Fibroblast of lung (primary cell): Measurements from ENCODE around the gene TGIF2. TPM values are rescaled to one million over a fixed set of nuclear protein-coding genes. Genes with fewer than 3 reads are reported as not detected.

Source experiments
- DNase-seq, 2 donors: peaks; one replicate each; pipeline versions ENCODE4 v3.0.0 to v3.0.0-alpha.2; 2010; ENCODE audit warnings: low read depth in 2 of 2
- H2AFZ ChIP-seq: 2 replicates; pipeline ENCODE4 v1.5.1; 2012; ENCODE audit warnings: low read length, control low read depth, inconsistent platforms
- H3K27ac ChIP-seq: 2 replicates; pipeline ENCODE4 v1.5.1; 2011; ENCODE audit warnings: low read length, control low read depth; ENCODE audit not compliant: insufficient read depth
- H3K27me3 ChIP-seq: 2 replicates; pipeline ENCODE4 v1.5.1; 2011; ENCODE audit warnings: mild to moderate bottlenecking, low read length; ENCODE audit not compliant: control insufficient read depth, insufficient read depth
- H3K36me3 ChIP-seq: 2 replicates; pipeline ENCODE4 v1.5.1; 2011; ENCODE audit warnings: low read length; ENCODE audit not compliant: control insufficient read depth, insufficient read depth
- H3K4me1 ChIP-seq: 2 replicates; pipeline ENCODE4 v1.5.1; 2011; ENCODE audit warnings: low read length; ENCODE audit not compliant: control insufficient read depth, insufficient read depth; ENCODE audit errors: extremely low read depth
- H3K4me2 ChIP-seq: 2 replicates; pipeline ENCODE4 v1.5.1; 2011; ENCODE audit warnings: low read length, control low read depth; ENCODE audit not compliant: insufficient read depth; ENCODE audit errors: extremely low read depth
- H3K4me3 ChIP-seq, 4 experiments: fragments of 200-600 bp in 1 of 4; sonication (generic) in 1 of 4; replicated peaks in 1 of 4; 2 replicates each; pipeline ENCODE4 v1.5.1; 2011 to 2016; ENCODE audit warnings: low read length in 4 of 4, low read depth in 3 of 4, mild to moderate bottlenecking in 3 of 4, control low read depth in 2 of 4, inconsistent platforms in 1 of 4, mixed read lengths in 1 of 4; ENCODE audit not compliant: insufficient read depth in 1 of 4; ENCODE audit errors: control extremely low read depth in 1 of 4
- H3K79me2 ChIP-seq: 2 replicates; pipeline ENCODE4 v1.5.1; 2012; ENCODE audit warnings: mild to moderate bottlenecking, low read length, inconsistent platforms; ENCODE audit not compliant: control insufficient read depth, insufficient read depth
- H3K9ac ChIP-seq: 2 replicates; pipeline ENCODE4 v1.5.1; 2011; ENCODE audit warnings: mild to moderate bottlenecking, low read length, control low read depth; ENCODE audit not compliant: insufficient read depth
- H3K9me3 ChIP-seq: 2 replicates; pipeline ENCODE4 v1.5.1; 2012; ENCODE audit warnings: low read depth, low read length; ENCODE audit not compliant: control insufficient read depth, insufficient read depth
- H4K20me1 ChIP-seq: 2 replicates; pipeline ENCODE4 v1.5.1; 2011; ENCODE audit warnings: low read length; ENCODE audit not compliant: control insufficient read depth, insufficient read depth; ENCODE audit errors: extremely low read depth
- EZH2 ChIP-seq: IDR thresholded peaks from 2 replicates; pipeline ENCODE4 v1.5.1; 2012; ENCODE audit warnings: low read length, control low read depth, mild to moderate bottlenecking; ENCODE audit errors: missing control alignments
- polyA plus RNA-seq, 2 donors: library from polyadenylated mRNA; depleted of rRNA in 1 of 2; stranded (reverse) in 1 of 2; unstranded in 1 of 2; fragments of >200 nt; gene quantifications; 2 replicates each; pipeline ENCODE4 v1.2.1, GENCODE V29; 2011 to 2012; ENCODE audit warnings: missing spikeins in 1 of 2
- total RNA-seq: library from RNA; depleted of rRNA; stranded (reverse); fragments of >200 nt; gene quantifications from 2 replicates; pipeline ENCODE4 v1.2.1, GENCODE V29; 2014
- TF ChIP-seq, protein P1 (sequence below), 2 donors: IDR thresholded peaks in 1 of 2; conservative IDR thresholded peaks in 1 of 2; 1 replicate in 1 of 2; 2 replicates in 1 of 2; pipeline ENCODE4 v1.5.1; 2011 to 2012; ENCODE audit warnings: low read length in 2 of 2, control low read depth in 1 of 2, inconsistent platforms in 1 of 2, low read depth in 1 of 2, mild to moderate bottlenecking in 1 of 2

The TGIF2 gene
- total and polyA plus RNA-seq, 2 donors (not counting 1 experiment from before 2014, with no cell fraction given), result 3.8 to 9.9 TPM

DNA sequence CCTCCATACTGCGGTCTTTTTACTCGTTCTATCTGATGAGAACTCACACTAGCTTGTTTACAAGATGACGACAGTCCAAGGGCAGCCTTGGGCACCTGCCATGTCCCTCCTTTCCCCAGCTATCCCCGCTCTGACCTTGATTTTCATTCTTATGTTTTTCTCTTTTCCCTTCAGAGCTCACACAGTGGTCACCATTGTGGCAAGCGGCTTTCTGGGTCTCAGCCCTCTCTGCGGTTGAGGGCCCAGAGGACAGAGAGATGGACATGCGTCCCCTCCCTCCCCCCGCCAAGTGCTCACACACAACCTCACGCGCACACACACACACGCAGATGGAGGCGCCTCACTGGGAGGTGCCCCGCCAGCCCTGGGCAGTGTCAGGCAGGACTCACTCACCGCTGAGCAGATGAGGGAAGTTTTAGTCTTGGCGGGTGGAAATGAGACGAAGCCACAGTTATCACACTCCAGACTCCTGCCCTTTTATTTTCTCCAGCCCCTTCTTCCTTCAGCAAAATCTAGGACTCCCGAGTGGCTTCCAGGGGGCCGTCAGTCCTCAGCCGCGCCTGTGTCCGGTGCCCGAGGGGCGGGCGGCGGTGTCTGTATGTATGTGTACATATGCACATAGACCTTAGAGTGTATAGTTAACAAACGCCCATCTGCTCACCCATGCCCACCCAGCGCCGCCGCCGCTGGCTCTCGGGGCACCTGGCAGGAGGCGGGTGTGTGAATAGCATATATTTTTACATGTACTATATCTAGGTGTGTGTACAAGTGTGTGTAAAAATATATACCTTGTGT lies 45.9 kb upstream of the TGIF2 start:
- peaks cover 1% of the 10 kb centered on the region for H3K79me2 ChIP-seq
- TF ChIP-seq EZH2, result no peak
- TF ChIP-seq, protein P1, sequence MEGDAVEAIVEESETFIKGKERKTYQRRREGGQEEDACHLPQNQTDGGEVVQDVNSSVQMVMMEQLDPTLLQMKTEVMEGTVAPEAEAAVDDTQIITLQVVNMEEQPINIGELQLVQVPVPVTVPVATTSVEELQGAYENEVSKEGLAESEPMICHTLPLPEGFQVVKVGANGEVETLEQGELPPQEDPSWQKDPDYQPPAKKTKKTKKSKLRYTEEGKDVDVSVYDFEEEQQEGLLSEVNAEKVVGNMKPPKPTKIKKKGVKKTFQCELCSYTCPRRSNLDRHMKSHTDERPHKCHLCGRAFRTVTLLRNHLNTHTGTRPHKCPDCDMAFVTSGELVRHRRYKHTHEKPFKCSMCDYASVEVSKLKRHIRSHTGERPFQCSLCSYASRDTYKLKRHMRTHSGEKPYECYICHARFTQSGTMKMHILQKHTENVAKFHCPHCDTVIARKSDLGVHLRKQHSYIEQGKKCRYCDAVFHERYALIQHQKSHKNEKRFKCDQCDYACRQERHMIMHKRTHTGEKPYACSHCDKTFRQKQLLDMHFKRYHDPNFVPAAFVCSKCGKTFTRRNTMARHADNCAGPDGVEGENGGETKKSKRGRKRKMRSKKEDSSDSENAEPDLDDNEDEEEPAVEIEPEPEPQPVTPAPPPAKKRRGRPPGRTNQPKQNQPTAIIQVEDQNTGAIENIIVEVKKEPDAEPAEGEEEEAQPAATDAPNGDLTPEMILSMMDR (conservative IDR thresholded peaks at IDR 0.05 in 1 of 2, IDR thresholded peaks at IDR 0.05 in 1 of 2; ENCODE audit: low read depth in 1 of 2, low read length in 2 of 2), result no peak
- no peaks in the 10 kb centered on the region for H4K20me1 ChIP-seq
- no peak overlapping the region for H3K27ac ChIP-seq
- no peaks in the 10 kb centered on the region for H3K4me1 ChIP-seq
- no peaks in the 10 kb centered on the region for H3K27me3 ChIP-seq
- H3K4me3 ChIP-seq, result no peak overlapping the region
- H2AFZ ChIP-seq, result no peak overlapping the region
- no peak overlapping the region for H3K9ac ChIP-seq
- DNase-seq, result peak in 1 of 2 donors; percentile 42
- H3K4me2 ChIP-seq, result no peak overlapping the region
- no peaks in the 10 kb centered on the region for H3K9me3 ChIP-seq
- H3K36me3 ChIP-seq, result peaks cover 30% of the 10 kb centered on the region

DNA sequence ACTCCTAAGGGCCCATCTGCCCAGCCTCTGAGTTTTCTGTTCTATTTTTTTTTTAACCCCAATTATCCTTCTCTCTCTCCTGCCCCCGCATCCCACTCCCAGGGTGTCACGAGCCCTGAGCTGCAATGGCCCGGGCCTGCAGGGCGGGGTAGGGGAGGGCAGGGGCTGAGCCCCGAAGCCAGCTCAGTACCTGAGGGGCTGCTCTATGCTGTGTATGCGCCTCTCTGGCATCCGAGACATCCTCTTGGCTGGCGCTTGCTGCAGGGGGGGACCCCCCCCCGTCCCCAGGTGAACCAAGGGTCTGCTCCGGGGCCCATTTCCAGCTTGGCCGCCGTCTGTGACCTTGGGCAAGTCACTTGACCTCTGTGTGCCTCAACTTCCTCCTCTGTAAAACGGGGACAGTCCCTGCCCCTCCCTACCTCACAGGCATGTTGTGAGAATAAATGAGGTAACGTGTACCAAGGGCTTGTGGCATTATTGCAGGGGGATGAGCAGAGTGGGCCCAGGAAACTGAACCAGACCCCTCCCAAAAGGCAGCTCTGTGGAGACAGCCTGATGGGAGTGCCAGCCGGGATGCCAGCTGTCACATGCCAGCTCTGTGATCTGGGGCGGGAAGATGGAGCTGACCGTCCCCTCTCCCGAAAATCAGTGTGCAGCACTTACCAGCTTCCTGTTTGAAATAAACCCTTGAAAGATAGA lies 45.1 kb upstream of the TGIF2 start:
- Histone ChIP-seq H4K20me1 (no peaks in the 10 kb centered on the region), H3K79me2 (no peaks in the 10 kb centered on the region), H2AFZ (no peak overlapping the region), H3K27ac (no peak overlapping the region), H3K4me3 (no peak overlapping the region), H3K4me2 (no peak overlapping the region), H3K4me1 (no peaks in the 10 kb centered on the region), H3K9me3 (no peaks in the 10 kb centered on the region), H3K27me3 (no peaks in the 10 kb centered on the region), H3K36me3 (peaks cover 30% of the 10 kb centered on the region), H3K9ac (no peak overlapping the region)
- no peak for TF ChIP-seq EZH2
- TF ChIP-seq, protein P1 (conservative IDR thresholded peaks at IDR 0.05 in 1 of 2, IDR thresholded peaks at IDR 0.05 in 1 of 2; ENCODE audit: low read depth in 1 of 2, low read length in 2 of 2), result no peak
- no peak for DNase-seq

DNA sequence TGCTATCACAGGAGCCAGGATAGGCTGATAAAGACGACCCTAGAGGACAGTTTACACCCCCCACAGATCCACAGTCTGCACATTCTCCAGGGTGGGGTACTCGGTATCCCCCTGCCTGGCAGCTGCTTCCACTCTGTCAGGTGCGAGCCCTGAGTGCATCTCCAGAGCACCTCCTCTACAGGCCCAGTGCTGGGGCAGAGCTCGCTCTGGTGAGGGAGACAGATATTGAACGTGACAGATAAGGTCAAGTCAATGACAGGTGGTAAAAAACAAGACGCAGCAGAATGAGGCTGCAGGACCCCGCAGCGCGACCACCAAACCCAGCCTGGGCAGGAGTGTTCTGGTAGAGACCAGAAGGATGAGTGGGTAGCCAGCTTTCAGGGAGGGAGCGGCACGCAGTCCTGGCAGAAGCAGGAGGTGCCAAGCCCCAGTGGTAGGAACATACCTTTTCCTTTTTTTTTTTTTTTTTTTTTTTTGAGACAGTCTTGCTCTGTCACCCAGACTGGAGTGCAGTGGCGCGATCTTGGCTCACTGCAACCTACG lies 44.5 kb upstream of the TGIF2 start:
- DNase-seq, result no peak
- H3K36me3 ChIP-seq, result peaks cover 30% of the 10 kb centered on the region
- TF ChIP-seq EZH2, result no peak
- TF ChIP-seq, protein P1 (conservative IDR thresholded peaks at IDR 0.05 in 1 of 2, IDR thresholded peaks at IDR 0.05 in 1 of 2; ENCODE audit: low read depth in 1 of 2, low read length in 2 of 2), result no peak
- no peaks in the 10 kb centered on the region for H4K20me1 ChIP-seq
- H3K4me2 ChIP-seq, result no peak overlapping the region
- no peak overlapping the region for H3K27ac ChIP-seq
- H3K4me3 ChIP-seq, result no peak overlapping the region
- H3K9me3 ChIP-seq, result no peaks in the 10 kb centered on the region
- H3K27me3 ChIP-seq, result no peaks in the 10 kb centered on the region
- H3K4me1 ChIP-seq, result no peaks in the 10 kb centered on the region
- no peaks in the 10 kb centered on the region for H3K79me2 ChIP-seq
- H3K9ac ChIP-seq, result no peak overlapping the region
- H2AFZ ChIP-seq, result no peak overlapping the region
